Measurements from ENCODE around the gene TMEM168. TPM values are rescaled to one million over a fixed set of nuclear protein-coding genes. Genes with fewer than 3 reads are reported as not detected.
"Not testable (repeated sequence)": the region's sequence is repeated elsewhere in the genome, so short reads cannot be mapped to it uniquely, and the experiment has no call there.

TMEM168 gene
- total RNA-seq, 6 experiments from 2014 or later = 5.8 to 9.1 (median 7.3) TPM

DNA sequence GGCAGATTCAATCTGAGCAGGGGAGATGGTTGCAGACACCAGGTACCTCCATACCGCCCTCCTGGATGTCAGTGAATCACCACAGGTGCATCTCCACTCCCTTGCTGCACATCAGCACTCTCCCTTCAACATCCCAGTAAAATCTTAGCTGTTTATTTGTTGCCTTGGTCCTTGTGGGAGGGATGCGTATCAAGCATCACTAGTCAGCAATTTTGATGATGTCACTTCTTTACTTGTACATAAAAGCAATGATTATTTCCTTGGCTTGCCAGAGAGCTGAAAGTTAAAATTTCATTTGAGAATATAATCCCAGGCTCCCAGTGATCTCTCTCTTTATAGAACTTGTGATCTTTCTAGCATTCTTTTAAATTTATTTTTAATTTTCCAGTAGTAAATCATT is 49.5 kb downstream of the TMEM168 start:
- TF ChIP-seq POLR2A (IDR thresholded peaks at IDR 0.05) = no peak
- TF ChIP-seq, protein P1, sequence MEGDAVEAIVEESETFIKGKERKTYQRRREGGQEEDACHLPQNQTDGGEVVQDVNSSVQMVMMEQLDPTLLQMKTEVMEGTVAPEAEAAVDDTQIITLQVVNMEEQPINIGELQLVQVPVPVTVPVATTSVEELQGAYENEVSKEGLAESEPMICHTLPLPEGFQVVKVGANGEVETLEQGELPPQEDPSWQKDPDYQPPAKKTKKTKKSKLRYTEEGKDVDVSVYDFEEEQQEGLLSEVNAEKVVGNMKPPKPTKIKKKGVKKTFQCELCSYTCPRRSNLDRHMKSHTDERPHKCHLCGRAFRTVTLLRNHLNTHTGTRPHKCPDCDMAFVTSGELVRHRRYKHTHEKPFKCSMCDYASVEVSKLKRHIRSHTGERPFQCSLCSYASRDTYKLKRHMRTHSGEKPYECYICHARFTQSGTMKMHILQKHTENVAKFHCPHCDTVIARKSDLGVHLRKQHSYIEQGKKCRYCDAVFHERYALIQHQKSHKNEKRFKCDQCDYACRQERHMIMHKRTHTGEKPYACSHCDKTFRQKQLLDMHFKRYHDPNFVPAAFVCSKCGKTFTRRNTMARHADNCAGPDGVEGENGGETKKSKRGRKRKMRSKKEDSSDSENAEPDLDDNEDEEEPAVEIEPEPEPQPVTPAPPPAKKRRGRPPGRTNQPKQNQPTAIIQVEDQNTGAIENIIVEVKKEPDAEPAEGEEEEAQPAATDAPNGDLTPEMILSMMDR (IDR thresholded peaks at IDR 0.05) = no peak
- H3K4me3 ChIP-seq = no peak overlapping the region
- 38% methylated on average over 2 of the region's 2 CpGs for WGBS (ENCODE audit: insufficient coverage, low coverage, low lambda C conversion rate, missing lambda C conversion rate)

DNA sequence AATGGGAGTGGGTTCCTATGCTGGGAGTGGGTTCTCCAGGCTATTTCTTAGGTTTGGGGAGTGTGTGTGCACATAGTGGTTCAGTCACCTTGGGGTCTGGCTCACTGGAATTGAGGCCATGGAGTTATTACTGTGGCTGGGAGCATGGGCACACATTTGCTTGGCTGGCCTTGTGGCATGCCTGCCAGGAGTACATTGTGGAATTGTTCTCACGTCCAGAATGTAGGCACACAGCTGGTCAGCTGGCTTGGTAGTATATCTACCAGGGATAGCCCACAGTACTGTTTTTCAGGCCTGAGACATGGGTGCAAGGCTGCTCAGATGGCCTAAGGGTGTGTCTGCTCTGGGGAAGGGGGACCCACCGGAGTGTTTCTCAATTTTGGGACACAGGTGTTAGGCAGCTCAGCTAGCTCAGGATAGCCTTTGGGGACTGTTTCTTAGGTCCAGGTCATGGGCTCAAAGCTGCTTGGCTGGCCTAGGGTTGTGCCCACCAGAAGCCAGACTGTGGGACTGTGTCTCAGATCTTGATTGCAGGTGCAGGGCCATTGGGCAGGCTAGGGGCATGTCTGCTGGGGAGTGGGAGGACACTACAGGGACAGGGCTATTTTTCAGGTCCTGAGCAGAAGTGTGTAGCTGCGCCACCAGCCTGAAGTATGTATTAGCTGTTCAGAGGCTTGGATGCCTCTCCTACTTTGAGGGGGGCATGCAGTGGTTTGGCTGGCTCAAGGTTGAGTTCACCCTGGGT is 50.6 kb downstream of the TMEM168 start:
- Histone ChIP-seq H3K27ac (no peak overlapping the region), H3K9me3 (peaks cover 0 to 3% (median 1%) of the 10 kb centered on the region in 4 donors), H3K27me3 (no peaks in the 10 kb centered on the region), H3K4me3 (no peak overlapping the region), H3K36me3 (no peaks in the 10 kb centered on the region), H3K4me1 (no peaks in the 10 kb centered on the region)
- intact Hi-C loops (cut with DNase I) = no loop called here
- peak in 1 of 4 donors; percentile 19 for ATAC-seq
- 29% methylated on average over 1 of the region's 3 CpGs for WGBS (ENCODE audit: insufficient coverage, low coverage, low lambda C conversion rate, missing lambda C conversion rate)
- DNase-seq = no peak
- no peak for TF ChIP-seq POLR2A (IDR thresholded peaks at IDR 0.05)
- TF ChIP-seq, protein P1 (IDR thresholded peaks at IDR 0.05) = no peak

More for the DNA sequence above, 49.5 kb downstream of the TMEM168 start:
- no peak for DNase-seq
- no peaks in the 10 kb centered on the region for H3K36me3 ChIP-seq
- no peaks in the 10 kb centered on the region for H3K4me1 ChIP-seq
- H3K27ac ChIP-seq = no peak overlapping the region
- intact Hi-C loops (cut with DNase I) = no loop called here
- no peak for ATAC-seq
- H3K27me3 ChIP-seq = no peaks in the 10 kb centered on the region
- no peaks in the 10 kb centered on the region for H3K9me3 ChIP-seq

DNA sequence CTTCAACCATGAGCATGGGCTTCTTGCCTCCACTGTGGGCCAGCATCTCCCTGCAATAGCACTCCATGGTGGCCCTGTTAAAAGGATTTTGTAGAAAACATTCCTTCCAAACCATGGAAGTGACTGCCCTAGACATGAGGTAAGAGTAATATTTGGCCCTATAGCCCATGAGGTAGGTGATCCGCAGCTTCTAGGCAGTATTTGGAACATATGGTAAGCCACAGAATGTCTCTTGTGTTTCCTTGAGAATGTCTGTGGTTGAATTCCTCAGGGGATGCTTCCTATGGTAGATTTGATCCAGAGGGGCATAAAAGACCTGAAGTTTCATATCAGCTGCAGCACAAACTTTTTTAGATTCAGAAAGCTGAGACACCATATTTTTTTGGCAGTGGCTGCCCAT is 54.9 kb downstream of the TMEM168 start:
- Histone ChIP-seq H3K9me3 (peaks cover 0 to 10% (median 2%) of the 10 kb centered on the region in 4 donors), H3K27ac (no peak overlapping the region), H3K4me3 (no peak overlapping the region), H3K36me3 (no peaks in the 10 kb centered on the region), H3K4me1 (no peaks in the 10 kb centered on the region), H3K27me3 (no peaks in the 10 kb centered on the region)
- 70% methylated on average over 1 of the region's 1 CpG for WGBS (ENCODE audit: insufficient coverage, low coverage, low lambda C conversion rate, missing lambda C conversion rate)
- intact Hi-C loops (cut with DNase I) = no loop called here
- no peak for DNase-seq
- TF ChIP-seq, protein P1 (IDR thresholded peaks at IDR 0.05) = no peak
- TF ChIP-seq POLR2A (IDR thresholded peaks at IDR 0.05) = no peak
- no peak for ATAC-seq

DNA sequence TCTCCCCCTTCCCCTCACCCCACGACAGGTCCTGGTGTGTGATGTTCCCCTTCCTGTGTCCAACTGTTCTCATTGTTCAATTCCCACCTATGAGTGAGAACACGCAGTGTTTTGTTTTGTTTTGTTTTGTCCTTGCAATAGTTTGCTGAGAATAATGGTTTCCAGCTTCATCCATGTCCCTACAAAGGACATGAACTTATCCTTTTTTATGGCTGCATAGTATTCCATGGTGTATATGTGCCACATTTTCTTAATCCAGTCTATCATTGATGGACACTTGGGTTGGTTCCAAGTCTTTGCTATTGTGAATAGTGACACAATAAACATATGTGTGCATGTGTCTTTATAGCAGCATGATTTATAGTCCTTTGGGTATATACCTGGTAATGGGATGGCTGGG is 58.9 kb downstream of the TMEM168 start:
- H3K27me3 ChIP-seq; H3K4me1 ChIP-seq; H3K4me3 ChIP-seq; DNase-seq; intact Hi-C loops (cut with DNase I); H3K36me3 ChIP-seq; H3K27ac ChIP-seq; ATAC-seq: not testable (repeated sequence)
- peaks cover 0 to 10% (median 2%) of the 10 kb centered on the region in 4 donors for H3K9me3 ChIP-seq
- WGBS (ENCODE audit: insufficient coverage, low coverage, low lambda C conversion rate, missing lambda C conversion rate) = 50% methylated on average over 1 of the region's 2 CpGs

DNA sequence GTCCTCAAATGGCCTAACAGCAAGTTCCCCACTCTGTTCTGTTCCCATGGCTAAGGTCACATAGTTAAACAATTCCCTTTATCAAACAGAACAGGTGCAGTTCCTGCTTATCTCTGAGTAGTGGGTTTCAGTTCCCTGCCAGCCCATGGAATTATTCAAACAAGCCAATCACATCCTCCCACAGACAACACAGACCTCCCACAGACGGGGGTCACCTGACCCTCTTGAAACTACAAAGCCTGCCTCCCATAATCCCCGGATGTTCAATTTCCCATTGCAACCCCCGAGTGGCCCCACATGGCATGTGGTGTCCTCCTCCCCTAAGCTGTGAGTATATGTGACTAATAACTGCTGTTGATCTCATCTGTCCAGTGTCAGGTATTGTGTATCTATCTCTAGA is 64.1 kb downstream of the TMEM168 start:
- intact Hi-C loops (cut with DNase I) = no loop called here
- Histone ChIP-seq H3K27ac (no peak overlapping the region), H3K9me3 (no peaks in the 10 kb centered on the region), H3K4me3 (no peak overlapping the region), H3K27me3 (no peaks in the 10 kb centered on the region), H3K36me3 (no peaks in the 10 kb centered on the region), H3K4me1 (no peaks in the 10 kb centered on the region)
- ATAC-seq = no peak
- 35% methylated on average over 3 of the region's 3 CpGs for WGBS (ENCODE audit: insufficient coverage, low coverage, low lambda C conversion rate, missing lambda C conversion rate)
- DNase-seq = no peak
- TF ChIP-seq, protein P1 (IDR thresholded peaks at IDR 0.05) = no peak
- TF ChIP-seq POLR2A (IDR thresholded peaks at IDR 0.05) = no peak

Data from right lobe of liver (tissue), 6 donors.